ENCODE results near the gene BNIPL. TPM values are rescaled to one million over a fixed set of nuclear protein-coding genes. Genes with fewer than 3 reads are reported as not detected.

BNIPL gene
- total RNA-seq, 1 experiment from 2014 or later, result 1.2 TPM

GRCh38 chr1:151072224-151072623 is 35.8 kb downstream of the BNIPL start:
- Histone ChIP-seq H2BK5ac (ENCODE audit: insufficient read length, low read length) (no peak overlapping the region), H4K5ac (ENCODE audit: insufficient read length, low read depth, low read length) (no peak overlapping the region), H4K91ac (ENCODE audit: insufficient read length, low read depth, low read length) (no peak overlapping the region), H3K14ac (ENCODE audit: insufficient read depth, low read length) (no peak overlapping the region), H3K4me1 (ENCODE audit: insufficient read depth, low read length) (no peaks in the 10 kb centered on the region), H3K4me2 (ENCODE audit: insufficient read depth, insufficient read length, low read length) (no peak overlapping the region), H3T11ph (ENCODE audit: low read length) (no peak overlapping the region), H3K23me2 (ENCODE audit: insufficient read length, low read depth, low read length, poor library complexity, severe bottlenecking) (no peaks in the 10 kb centered on the region), H3K23ac (ENCODE audit: insufficient read length, low read depth, low read length) (no peak overlapping the region), H3K56ac (ENCODE audit: insufficient read length, low read depth, low read length) (no peak overlapping the region), H3K79me2 (ENCODE audit: insufficient read depth, low read length) (no peaks in the 10 kb centered on the region), H3K4ac (ENCODE audit: low read depth, low read length) (no peak overlapping the region), H2BK15ac (ENCODE audit: low read depth, low read length) (no peak overlapping the region), H4K8ac (replicated peaks; ENCODE audit: insufficient read length, low read depth, low read length) (no peak overlapping the region), H4K20me1 (ENCODE audit: control insufficient read depth, insufficient read depth, insufficient read length) (no peaks in the 10 kb centered on the region), H3K27ac (ENCODE audit: insufficient read length, low read depth, low read length) (no peak overlapping the region), H3K79me1 (ENCODE audit: insufficient read depth, low read depth, low read length, poor library complexity, severe bottlenecking) (no peaks in the 10 kb centered on the region), H3K9ac (ENCODE audit: extremely low read depth, insufficient read length, low read length) (no peak overlapping the region), H2BK12ac (ENCODE audit: insufficient read length, low read depth, low read length) (no peak overlapping the region), H2AFZ (ENCODE audit: low read length) (no peak overlapping the region), H3K9me3 (ENCODE audit: control insufficient read depth, low read depth, low read length) (no peaks in the 10 kb centered on the region), H2BK120ac (ENCODE audit: low read depth, low read length, poor library complexity, severe bottlenecking) (no peak overlapping the region), H2AK5ac (ENCODE audit: insufficient read length, low read length) (no peak overlapping the region), H3K27me3 (ENCODE audit: insufficient read depth, low read length) (no peaks in the 10 kb centered on the region), H3K18ac (ENCODE audit: insufficient read length, low read depth, low read length) (no peak overlapping the region), H2BK20ac (ENCODE audit: low read depth, low read length, poor library complexity, severe bottlenecking) (no peak overlapping the region)
- H3K36me3 Mint-ChIP-seq (ENCODE audit: insufficient read depth in 1 of 3, low read depth in 3 of 3), result peaks cover 6 to 10% (median 9%) of the 10 kb centered on the region in 3 experiments; a peak in 4 of 7 replicates
- H3K9me3 Mint-ChIP-seq, result no peaks in the 10 kb centered on the region
- WGBS (ENCODE audit: extremely low coverage, insufficient read length, low lambda C conversion rate), result no CpG with 5 or more reads among the region's 13 CpGs
- peaks cover 9 to 12% of the 10 kb centered on the region in 2 experiments for H3K4me1 Mint-ChIP-seq
- DNase-seq, result no peak
- H3K27ac Mint-ChIP-seq, result 0 out of 7 replicates have a peak overlapping the region, but pooled peaks of 1 of the 3 experiments have one; percentile 33
- H3K27me3 Mint-ChIP-seq (ENCODE audit: low read depth), result no peaks in the 10 kb centered on the region
- peak; percentile 31; the same call in 1 of the 3 replicates for TF ChIP-seq CTCF (conservative IDR thresholded peaks at IDR 0.05)
- H3K4me3 Mint-ChIP-seq, result no peak overlapping the region

All from H9 (cell line).